K562 (cell line): ENCODE data around the gene ROR2. TPM values are rescaled to one million over a fixed set of nuclear protein-coding genes. Genes with fewer than 3 reads are reported as not detected.
A peak's percentile ranks its signal among the peaks of the same experiment; 100 is the strongest.

Experiments used
- CREM ChIP-seq: IDR thresholded peaks from 2 replicates; pipeline ENCODE4 v1.6.1; 2014; ENCODE audit warnings: antibody characterized with exemption, low read depth
- CTCF ChIP-seq, 3 experiments: IDR thresholded peaks in 2 of 3; conservative IDR thresholded peaks in 1 of 3; 2 replicates each; pipeline ENCODE4 v1.5.1; 2011 to 2012; ENCODE audit warnings: low read length in 3 of 3, mild to moderate bottlenecking in 3 of 3, control low read depth in 2 of 3, improper control_type of control experiment in 1 of 3, inconsistent platforms in 1 of 3, low read depth in 1 of 3, mixed read lengths in 1 of 3, moderate library complexity in 1 of 3; ENCODE audit not compliant: insufficient read depth in 2 of 3
- GTF3C2 ChIP-seq: IDR thresholded peaks from 3 replicates; pipeline ENCODE4 v1.6.1; 2011; ENCODE audit warnings: borderline replicate concordance, mild to moderate bottlenecking, moderate library complexity; ENCODE audit not compliant: insufficient read length; ENCODE audit errors: extremely low read depth
- HMGXB4 ChIP-seq: sonication (generic); formaldehyde crosslinking; IDR thresholded peaks from 2 replicates; pipeline ENCODE4 v1.8.1; 2023; ENCODE audit warnings: mild to moderate bottlenecking, missing genetic modification reagents
- HOXB6 ChIP-seq: fragments of 250-450 bp; sonication (Bioruptor Pico); IDR thresholded peaks from 2 replicates; pipeline ENCODE4 v1.5.1; 2022; ENCODE audit warnings: mild to moderate bottlenecking, borderline replicate concordance
- MXD1 ChIP-seq: fragments of 250-450 bp; sonication (Bioruptor Pico); IDR thresholded peaks from 2 replicates; pipeline ENCODE4 v1.8.0; 2021; ENCODE audit warnings: borderline replicate concordance, mild to moderate bottlenecking, moderate library complexity; ENCODE audit not compliant: poor library complexity, severe bottlenecking
- NR2C1 ChIP-seq, 2 experiments: fragments of 450-650 bp; IDR thresholded peaks; 2 replicates each; pipeline ENCODE4 v1.6.1; 2017; ENCODE audit warnings: mild to moderate bottlenecking in 2 of 2, antibody characterized with exemption in 1 of 2, inconsistent platforms in 1 of 2, missing compliant biosample characterization in 1 of 2, missing genetic modification characterization in 1 of 2
- PHB ChIP-seq: fragments of 250-450 bp; sonication (Bioruptor Pico); IDR thresholded peaks from 2 replicates; pipeline ENCODE4 v1.5.0; 2021
- SMAD3 ChIP-seq: fragments of 450-650 bp; formaldehyde crosslinking; conservative IDR thresholded peaks from 2 replicates; pipeline ENCODE4 v1.4.0; 2020; ENCODE audit warnings: mild to moderate bottlenecking
- SMARCE1 ChIP-seq: fragments of 450-650 bp; IDR thresholded peaks from 2 replicates; pipeline ENCODE4 v1.7.1; 2016; ENCODE audit warnings: mild to moderate bottlenecking
- SPI1 ChIP-seq: IDR thresholded peaks from 2 replicates; pipeline ENCODE4 v1.6.1; 2011; ENCODE audit warnings: low read depth, low read length, control low read depth, borderline replicate concordance
- TAL1 ChIP-seq: fragments of 450-650 bp; IDR thresholded peaks from 2 replicates; pipeline ENCODE4 v1.6.1; 2016; ENCODE audit warnings: mild to moderate bottlenecking
- YY1 ChIP-seq, 3 experiments: IDR thresholded peaks; 2 replicates each; pipeline ENCODE4 v1.6.1; 2011; ENCODE audit warnings: low read length in 2 of 3, mild to moderate bottlenecking in 2 of 3, moderate library complexity in 2 of 3, borderline replicate concordance in 1 of 3, control low read depth in 1 of 3, low read depth in 1 of 3; ENCODE audit not compliant: insufficient read depth in 3 of 3, insufficient replicate concordance in 2 of 3, control insufficient read depth in 1 of 3, insufficient read length in 1 of 3; ENCODE audit errors: extremely low read depth in 1 of 3
- ZBTB2 ChIP-seq: fragments of 450-650 bp; IDR thresholded peaks from 2 replicates; pipeline ENCODE4 v1.6.1; 2016; ENCODE audit warnings: antibody characterized with exemption
- ZBTB8A ChIP-seq: fragments of 450-650 bp; IDR thresholded peaks from 2 replicates; pipeline ENCODE4 v1.6.1; 2018; ENCODE audit warnings: mild to moderate bottlenecking, moderate library complexity; ENCODE audit not compliant: partially characterized antibody
- ZNF212 ChIP-seq: fragments of 450-650 bp; formaldehyde crosslinking; IDR thresholded peaks from 2 replicates; pipeline ENCODE4 v1.4.0; 2020; ENCODE audit warnings: mild to moderate bottlenecking
- ZNF41 ChIP-seq: fragments of 250-450 bp; sonication (Bioruptor Pico); conservative IDR thresholded peaks from 2 replicates; pipeline ENCODE4 v1.4.0; 2020; ENCODE audit warnings: mild to moderate bottlenecking
- polyA plus RNA-seq, 8 experiments: library from polyadenylated mRNA; depleted of rRNA in 4 of 8; stranded (reverse) in 5 of 8; unstranded in 3 of 8; fragments of >200 nt; fragmentation: Nextera tagmentation in 2 of 8; fragmentation: Illumina TruSeq in 1 of 8; extraction: Ambion mirVana in 2 of 8; extraction: Trizol in 1 of 8; gene quantifications; 2 replicates each; pipeline versions ENCODE4 v1.2.1 to v1.2.3, GENCODE V29; 2011 to 2014; ENCODE audit warnings: inconsistent platforms in 1 of 8, missing spikeins in 1 of 8
- total RNA-seq, 7 experiments: library from RNA; depleted of rRNA in 6 of 7; stranded (reverse); fragments of >200 nt in 6 of 7; fragmentation: Illumina TruSeq in 2 of 7; extraction: Trizol in 2 of 7; gene quantifications; 2 replicates each; pipeline versions ENCODE4 v1.2.1 to v1.2.3, GENCODE V29; 2011 to 2021; ENCODE audit warnings: low replicate concordance in 1 of 7

The ROR2 gene
- total and polyA plus RNA-seq, 9 of the 15 experiments (the other 6 are each of a cell fraction or from before 2014, with no cell fraction given), result 5.6 to 33.8 (median 15.3) TPM

- TF ChIP-seq ZNF212 (CRISPR knock-in tag), result no peak
- no peak for TF ChIP-seq ZNF41 (CRISPR knock-in tag)
- TF ChIP-seq CREM, result 0 out of 2 replicates have a peak, but pooled peaks have one; percentile 28
- TF ChIP-seq MXD1 (CRISPR knock-in tag), result no peak
- TF ChIP-seq NR2C1 (IDR thresholded peaks at IDR 0.05), result no peak
- TF ChIP-seq NR2C1 (tag; IDR thresholded peaks at IDR 0.05), result no peak
- TF ChIP-seq GTF3C2, result no peak
- no peak for TF ChIP-seq SMAD3 (CRISPR knock-in tag)
- no peak for TF ChIP-seq ZBTB2
- TF ChIP-seq ZBTB8A, result no peak
- TF ChIP-seq TAL1, result no peak
- peak; percentile 25; the same call in 1 of the 2 replicates for TF ChIP-seq SPI1
- no peak for TF ChIP-seq HMGXB4
- peak in 1 of 3 experiments; percentile 24 for TF ChIP-seq YY1 (IDR thresholded peaks at IDR 0.05; ENCODE audit: borderline replicate concordance in 1 of 3, control insufficient read depth in 1 of 3, extremely low read depth in 1 of 3, insufficient read depth in 3 of 3, insufficient read length in 1 of 3, insufficient replicate concordance in 2 of 3, low read depth in 1 of 3, low read length in 2 of 3)
- no peak for TF ChIP-seq PHB
- TF ChIP-seq CTCF (IDR thresholded peaks at IDR 0.05 in 2 of 3, conservative IDR thresholded peaks at IDR 0.05 in 1 of 3; ENCODE audit: insufficient read depth in 2 of 3, low read depth in 1 of 3, low read length in 3 of 3), result 0 out of 6 replicates have a peak, but pooled peaks of 1 of the 3 experiments have one; percentile 4
- TF ChIP-seq SMARCE1, result peak; percentile 41; the same call in 1 of the 2 replicates
- no peak for TF ChIP-seq HOXB6
Observed at GRCh38 chr9:91945277-91946085, 4.5 kb downstream of the ROR2 start (continued).
